HL-60 (cell line): ENCODE results near the gene GABRA4.

Source experiments
- GABPA ChIP-seq: IDR thresholded peaks from 2 replicates; pipeline ENCODE4 v1.6.1; 2012; ENCODE audit warnings: low read depth
- POLR2AphosphoS5 ChIP-seq: IDR thresholded peaks from 2 replicates; pipeline ENCODE4 v1.6.1; 2012; ENCODE audit warnings: low read depth
- REST ChIP-seq: IDR thresholded peaks from 2 replicates; pipeline ENCODE4 v1.6.1; 2012; ENCODE audit warnings: low read depth; ENCODE audit not compliant: insufficient replicate concordance
- TF ChIP-seq, protein P1 (sequence below): IDR thresholded peaks from one replicate; pipeline ENCODE4 v1.5.1; 2011; ENCODE audit warnings: low read length, control low read depth, inconsistent platforms; ENCODE audit not compliant: insufficient read depth

DNA sequence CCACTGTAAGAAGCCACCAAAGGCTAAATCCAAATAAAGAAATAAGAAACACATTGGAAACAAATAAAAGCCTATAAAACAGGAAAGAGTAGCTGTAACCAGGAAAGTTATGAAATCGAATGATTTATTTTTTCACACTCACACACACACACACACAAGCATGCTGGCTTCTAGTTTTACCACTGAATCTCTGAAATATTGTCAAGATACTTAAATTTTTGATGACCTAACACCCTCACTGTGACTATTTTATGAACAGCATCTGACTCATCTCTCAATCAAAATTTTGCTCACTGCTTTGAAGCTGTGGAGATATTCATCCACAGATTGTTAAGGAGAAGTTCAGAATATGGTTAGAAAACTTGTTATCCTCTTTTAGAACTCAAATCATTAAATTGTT, 24.1 kb upstream of the GABRA4 start:
- no peak for TF ChIP-seq POLR2AphosphoS5
- TF ChIP-seq, protein P1, sequence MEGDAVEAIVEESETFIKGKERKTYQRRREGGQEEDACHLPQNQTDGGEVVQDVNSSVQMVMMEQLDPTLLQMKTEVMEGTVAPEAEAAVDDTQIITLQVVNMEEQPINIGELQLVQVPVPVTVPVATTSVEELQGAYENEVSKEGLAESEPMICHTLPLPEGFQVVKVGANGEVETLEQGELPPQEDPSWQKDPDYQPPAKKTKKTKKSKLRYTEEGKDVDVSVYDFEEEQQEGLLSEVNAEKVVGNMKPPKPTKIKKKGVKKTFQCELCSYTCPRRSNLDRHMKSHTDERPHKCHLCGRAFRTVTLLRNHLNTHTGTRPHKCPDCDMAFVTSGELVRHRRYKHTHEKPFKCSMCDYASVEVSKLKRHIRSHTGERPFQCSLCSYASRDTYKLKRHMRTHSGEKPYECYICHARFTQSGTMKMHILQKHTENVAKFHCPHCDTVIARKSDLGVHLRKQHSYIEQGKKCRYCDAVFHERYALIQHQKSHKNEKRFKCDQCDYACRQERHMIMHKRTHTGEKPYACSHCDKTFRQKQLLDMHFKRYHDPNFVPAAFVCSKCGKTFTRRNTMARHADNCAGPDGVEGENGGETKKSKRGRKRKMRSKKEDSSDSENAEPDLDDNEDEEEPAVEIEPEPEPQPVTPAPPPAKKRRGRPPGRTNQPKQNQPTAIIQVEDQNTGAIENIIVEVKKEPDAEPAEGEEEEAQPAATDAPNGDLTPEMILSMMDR = no peak
- TF ChIP-seq REST = no peak
- no peak for TF ChIP-seq GABPA
